Measurements from ENCODE around the gene MCMBP.

DNA sequence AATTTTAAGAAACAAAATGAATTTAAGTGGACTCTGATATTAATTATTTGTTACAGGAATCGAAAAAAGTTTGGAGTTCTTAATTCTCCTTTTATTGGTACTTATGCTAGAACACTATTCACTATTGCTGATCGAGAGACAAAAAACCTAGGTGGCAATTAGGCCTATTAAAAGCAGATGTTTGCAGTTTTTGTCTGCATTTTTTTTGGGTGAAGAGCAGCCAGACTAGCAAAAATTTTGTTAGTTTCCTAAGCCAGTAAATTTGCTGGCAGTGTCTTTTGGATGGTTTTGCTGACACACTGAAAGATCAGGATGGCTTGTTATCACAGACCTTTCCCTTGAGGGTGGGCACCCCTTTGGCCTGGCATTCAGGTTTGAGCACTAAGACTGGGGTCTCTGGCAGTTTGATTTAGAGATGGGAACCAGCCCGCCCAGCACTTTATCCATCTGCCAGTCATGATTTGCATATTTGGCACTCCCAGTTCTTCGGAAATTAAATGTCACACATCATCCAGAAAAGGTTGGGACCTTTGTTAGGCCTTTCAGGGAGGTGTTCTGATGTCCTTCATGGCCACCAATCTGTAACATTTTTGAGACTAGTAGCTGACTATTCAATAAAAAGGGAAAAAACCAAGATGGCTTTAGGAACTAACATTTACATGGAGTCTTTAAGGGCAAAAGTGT is 89.5 kb downstream of the MCMBP start:
- TF ChIP-seq, protein P1, sequence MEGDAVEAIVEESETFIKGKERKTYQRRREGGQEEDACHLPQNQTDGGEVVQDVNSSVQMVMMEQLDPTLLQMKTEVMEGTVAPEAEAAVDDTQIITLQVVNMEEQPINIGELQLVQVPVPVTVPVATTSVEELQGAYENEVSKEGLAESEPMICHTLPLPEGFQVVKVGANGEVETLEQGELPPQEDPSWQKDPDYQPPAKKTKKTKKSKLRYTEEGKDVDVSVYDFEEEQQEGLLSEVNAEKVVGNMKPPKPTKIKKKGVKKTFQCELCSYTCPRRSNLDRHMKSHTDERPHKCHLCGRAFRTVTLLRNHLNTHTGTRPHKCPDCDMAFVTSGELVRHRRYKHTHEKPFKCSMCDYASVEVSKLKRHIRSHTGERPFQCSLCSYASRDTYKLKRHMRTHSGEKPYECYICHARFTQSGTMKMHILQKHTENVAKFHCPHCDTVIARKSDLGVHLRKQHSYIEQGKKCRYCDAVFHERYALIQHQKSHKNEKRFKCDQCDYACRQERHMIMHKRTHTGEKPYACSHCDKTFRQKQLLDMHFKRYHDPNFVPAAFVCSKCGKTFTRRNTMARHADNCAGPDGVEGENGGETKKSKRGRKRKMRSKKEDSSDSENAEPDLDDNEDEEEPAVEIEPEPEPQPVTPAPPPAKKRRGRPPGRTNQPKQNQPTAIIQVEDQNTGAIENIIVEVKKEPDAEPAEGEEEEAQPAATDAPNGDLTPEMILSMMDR (IDR thresholded peaks at IDR 0.05; ENCODE audit: low read depth, low read length) = no peak
- no peak for TF ChIP-seq EZH2phosphoT487 (IDR thresholded peaks at IDR 0.05; ENCODE audit: low read depth)

All from OCI-LY3 (cell line).